ENCODE measurements around the gene IFITM1.

Gene IFITM1

GRCh38 chr11:363948-364761, 50.3 kb downstream of the IFITM1 start:
- Histone ChIP-seq H3K4me3 (ENCODE audit: low read length) (no peak overlapping the region), H3K9me3 (ENCODE audit: insufficient read depth, low read depth, low read length) (peaks cover 13% of the 10 kb centered on the region), H3K27ac (ENCODE audit: low read length) (no peak overlapping the region), H3K4me1 (ENCODE audit: insufficient read depth, low read length) (peaks cover 4% of the 10 kb centered on the region; the same call in 1 of the 2 replicates), H3K27me3 (ENCODE audit: insufficient read depth, low read length) (no peaks in the 10 kb centered on the region), H3K36me3 (ENCODE audit: insufficient read depth, low read depth, low read length) (no peaks in the 10 kb centered on the region), H3K9ac (ENCODE audit: low read depth, low read length) (no peak overlapping the region)

All from iPS-20b (cell line).